Measurements from ENCODE around the gene TOB1. TPM values are rescaled to one million over a fixed set of nuclear protein-coding genes. Genes with fewer than 3 reads are reported as not detected.
A peak's percentile ranks its signal among the peaks of the same experiment; 100 is the strongest.

TOB1 gene
- total RNA-seq, 4 donors from 2014 or later: 26.7 to 34.4 (median 31.0) TPM

- DNase-seq (ENCODE audit: extremely low spot score): no peak
- H3K27ac ChIP-seq (replicated peaks in 1 of 4): no peak overlapping the region
- H3K36me3 ChIP-seq: no peaks in the 10 kb centered on the region
- H3K9me3 ChIP-seq: no peaks in the 10 kb centered on the region
- intact Hi-C loops (cut with DNase I): no loop called here
- TF ChIP-seq CTCF (IDR thresholded peaks at IDR 0.05) (peak; percentile 33 to 77 (median 67)), POLR2A (IDR thresholded peaks at IDR 0.05; ENCODE audit: low read depth) (no peak), POLR2AphosphoS5 (IDR thresholded peaks at IDR 0.05) (no peak), EP300 (IDR thresholded peaks at IDR 0.05) (no peak)
- peak overlapping the region in 2 of 4 donors; percentile 22 to 32 for H3K4me3 ChIP-seq
- peaks cover 0 to 7% (median 4%) of the 10 kb centered on the region in 4 donors for H3K4me1 ChIP-seq
- no peaks in the 10 kb centered on the region for H3K27me3 ChIP-seq
- 36% methylated on average over 23 of the region's 27 CpGs for WGBS
These were observed 49.1 kb downstream of the TOB1 start for GRCh38 chr17:50816771-50817751.

- DNase-seq (ENCODE audit: extremely low spot score): no peak
- peaks cover 0 to 7% (median 4%) of the 10 kb centered on the region in 4 donors for H3K4me1 ChIP-seq
- WGBS: 82% methylated on average over 5 of the region's 5 CpGs
- H3K4me3 ChIP-seq: no peak overlapping the region
- TF ChIP-seq EP300 (IDR thresholded peaks at IDR 0.05) (no peak), POLR2A (IDR thresholded peaks at IDR 0.05; ENCODE audit: low read depth) (no peak), POLR2AphosphoS5 (IDR thresholded peaks at IDR 0.05) (no peak), CTCF (IDR thresholded peaks at IDR 0.05) (no peak)
- no peaks in the 10 kb centered on the region for H3K27me3 ChIP-seq
- no peak overlapping the region for H3K27ac ChIP-seq (replicated peaks in 1 of 4)
- intact Hi-C loops (cut with DNase I): no loop called here
- no peaks in the 10 kb centered on the region for H3K36me3 ChIP-seq
- no peaks in the 10 kb centered on the region for H3K9me3 ChIP-seq
These were observed 49.9 kb downstream of the TOB1 start for GRCh38 chr17:50816271-50816670.

GRCh38 chr17:50815400-50815799, 50.8 kb downstream of the TOB1 start:
- Histone ChIP-seq H3K27me3 (no peaks in the 10 kb centered on the region), H3K9me3 (no peaks in the 10 kb centered on the region), H3K4me1 (peaks cover 0 to 7% (median 4%) of the 10 kb centered on the region in 4 donors), H3K4me3 (no peak overlapping the region), H3K27ac (replicated peaks in 1 of 4) (no peak overlapping the region), H3K36me3 (no peaks in the 10 kb centered on the region)
- WGBS: 50% methylated on average over 3 of the region's 3 CpGs
- no peak for DNase-seq (ENCODE audit: extremely low spot score)
- intact Hi-C loops (cut with DNase I): no loop called here
- no peak for TF ChIP-seq EP300 (IDR thresholded peaks at IDR 0.05)
- TF ChIP-seq CTCF (IDR thresholded peaks at IDR 0.05): no peak
- TF ChIP-seq POLR2A (IDR thresholded peaks at IDR 0.05; ENCODE audit: low read depth): no peak
- TF ChIP-seq POLR2AphosphoS5 (IDR thresholded peaks at IDR 0.05): no peak

- Histone ChIP-seq H3K27ac (replicated peaks in 1 of 4) (no peak overlapping the region), H3K27me3 (no peaks in the 10 kb centered on the region), H3K4me3 (no peak overlapping the region), H3K36me3 (no peaks in the 10 kb centered on the region), H3K9me3 (no peaks in the 10 kb centered on the region), H3K4me1 (peaks cover 0 to 7% (median 4%) of the 10 kb centered on the region in 4 donors)
- intact Hi-C loops (cut with DNase I): no loop called here
- DNase-seq (ENCODE audit: extremely low spot score): no peak
- no peak for TF ChIP-seq POLR2A (IDR thresholded peaks at IDR 0.05; ENCODE audit: low read depth)
- TF ChIP-seq CTCF (IDR thresholded peaks at IDR 0.05): no peak
- TF ChIP-seq EP300 (IDR thresholded peaks at IDR 0.05): no peak
- no peak for TF ChIP-seq POLR2AphosphoS5 (IDR thresholded peaks at IDR 0.05)
These were observed 52.6 kb downstream of the TOB1 start for GRCh38 chr17:50813583-50813982.

Other genes with a start within 250 kb of the TOB1 start
- 1 to 10 TPM in 3 of 4 donors, under 1 TPM in 1; 0.50 to 2.9 (median 1.9) TPM for gene ABCC3, start 231.5 kb downstream of the TOB1 start, total RNA-seq
- 10 to 100 TPM; 73.1 to 96.2 (median 87.4) TPM for gene ANKRD40, start 158.4 kb downstream of the TOB1 start, total RNA-seq
- gene LUC7L3, start 146.8 kb downstream of the TOB1 start, total RNA-seq: 10 to 100 TPM; 28.8 to 65.6 (median 38.9) TPM
- under 1 TPM in 1 of 4 donors, not detected in 3; 0.11 TPM for gene ANKRD40CL, start 98.8 kb downstream of the TOB1 start, total RNA-seq
- under 1 TPM; 0.42 to 0.75 (median 0.60) TPM for gene WFIKKN2, start 30.8 kb downstream of the TOB1 start, total RNA-seq